GM21717 (cell line): ENCODE results near the gene THAP10.
A peak's percentile ranks its signal among the peaks of the same experiment; 100 is the strongest.
"Not testable (repeated sequence)": the region's sequence is repeated elsewhere in the genome, so short reads cannot be mapped to it uniquely, and the experiment has no call there.

Experiments
- ATAC-seq: cut with Tn5 transposase; IDR thresholded peaks from one replicate; pipeline ENCODE4 v1.9.1; 2021; ENCODE audit warnings: mild to moderate bottlenecking, moderate library complexity; ENCODE audit not compliant: unreplicated experiment

The THAP10 gene

GRCh38 chr15:70892002-70892911, at the start of gene THAP10, which contains the start of gene LRRC49:
TSS of gene THAP10 (minus strand) at chr15:70892433. CDS start at chr15:70892272, 161 bp downstream.
TSS of gene LRRC49 (plus strand) at chr15:70892826. CDS start at chr15:70892895, 69 bp downstream.
- peak; percentile 81 for ATAC-seq

GRCh38 chr15:70936326-70936725, 44.1 kb upstream of the THAP10 start:
- no peak for ATAC-seq

GRCh38 chr15:70935631-70936030, 43.4 kb upstream of the THAP10 start:
- ATAC-seq: no peak

GRCh38 chr15:70933411-70933810, 41.2 kb upstream of the THAP10 start:
- ATAC-seq: no peak

- ATAC-seq: no peak
Measured at GRCh38 chr15:70932397-70932796, 40.2 kb upstream of the THAP10 start.

- ATAC-seq: no peak
Measured at GRCh38 chr15:70931821-70932220, 39.6 kb upstream of the THAP10 start.

- ATAC-seq: not testable (repeated sequence)
Measured at GRCh38 chr15:70926914-70927313, 34.7 kb upstream of the THAP10 start.

GRCh38 chr15:70923311-70924080, 31.3 kb upstream of the THAP10 start:
- ATAC-seq: no peak

- no peak for ATAC-seq
Measured at GRCh38 chr15:70922119-70922518, 29.9 kb upstream of the THAP10 start.

- ATAC-seq: no peak
Measured at GRCh38 chr15:70920981-70921696, 28.9 kb upstream of the THAP10 start.

GRCh38 chr15:70917955-70918354, 25.7 kb upstream of the THAP10 start:
- ATAC-seq: no peak

- ATAC-seq: no peak
Measured at GRCh38 chr15:70916531-70916930, 24.3 kb upstream of the THAP10 start.

- ATAC-seq: no peak
Measured at GRCh38 chr15:70912187-70912586, 20.0 kb upstream of the THAP10 start.

GRCh38 chr15:70910958-70911357, 18.7 kb upstream of the THAP10 start:
- no peak for ATAC-seq

GRCh38 chr15:70907784-70908471, 15.7 kb upstream of the THAP10 start:
- no peak for ATAC-seq

GRCh38 chr15:70906842-70907241, 14.6 kb upstream of the THAP10 start:
- ATAC-seq: no peak

- ATAC-seq: no peak
Measured at GRCh38 chr15:70902107-70902506, 9.9 kb upstream of the THAP10 start.

- ATAC-seq: peak; percentile 25
Measured at GRCh38 chr15:70892912-70893560, 803 bp upstream of the THAP10 start.

- no peak for ATAC-seq
Measured at GRCh38 chr15:70882361-70882760, 9.9 kb downstream of the THAP10 start.

- ATAC-seq: no peak
Measured at GRCh38 chr15:70880781-70881180, 11.5 kb downstream of the THAP10 start.
